WTC11 (cell line): Measurements from ENCODE around the gene TSPY1. TPM values are rescaled to one million over a fixed set of nuclear protein-coding genes. Genes with fewer than 3 reads are reported as not detected.
"Not testable (repeated sequence)": the region's sequence is repeated elsewhere in the genome, so short reads cannot be mapped to it uniquely, and the experiment has no call there.

Experiments
- ATAC-seq: fragments of 200-7000 bp; cut with Tn5 transposase; 2 replicates; pipeline ENCODE4 v1.10.0; 2021; ENCODE audit warnings: mild to moderate bottlenecking, moderate library complexity
- Bru-seq: library from RNA; stranded (reverse); fragments of 400-500 nt; gene quantifications from one replicate; lab custom pipeline; 2021; lab: Mats Ljungman, UMichigan
- CTCF ChIA-PET: fragments of 300-600 bp; sonication (Branson Sonifier 250); formaldehyde crosslinking; loops from one replicate; lab custom pipeline; 2021; ENCODE audit warnings: antibody characterized with exemption; lab: Charles Lee
- POLR2A ChIA-PET: fragments of 350-600 bp; sonication (Branson Sonifier 250); formaldehyde crosslinking; loops from one replicate; lab custom pipeline; 2021; ENCODE audit warnings: antibody characterized with exemption; lab: Charles Lee
- DNase-seq: peaks from one replicate; pipeline ENCODE4 v3.0.0; 2021; ENCODE audit warnings: low spot score
- H3K27ac Mint-ChIP-seq: 2 replicates; pipeline ENCODE4 v1.8.0; 2021; ENCODE audit warnings: mixed read lengths
- H3K27me3 Mint-ChIP-seq: 2 replicates; pipeline ENCODE4 v1.8.0; 2021; ENCODE audit warnings: low read depth, mild to moderate bottlenecking, moderate library complexity, mixed read lengths
- H3K36me3 Mint-ChIP-seq: 2 replicates; pipeline ENCODE4 v1.8.0; 2021; ENCODE audit warnings: mixed read lengths
- H3K4me1 Mint-ChIP-seq: 2 replicates; pipeline ENCODE4 v1.8.0; 2022; ENCODE audit warnings: mixed read lengths
- H3K4me3 Mint-ChIP-seq: 2 replicates; pipeline ENCODE4 v1.8.0; 2021; ENCODE audit warnings: mild to moderate bottlenecking, moderate library complexity, mixed read lengths
- H3K9me3 Mint-ChIP-seq: 2 replicates; pipeline ENCODE4 v1.8.0; 2021; ENCODE audit warnings: mixed read lengths
- long read RNA-seq, 3 experiments: library from RNA in 1 of 3; library from capped mRNA in 1 of 3; library from polyadenylated mRNA in 1 of 3; unstranded in 2 of 3; stranded (forward) in 1 of 3; transcript quantifications; one replicate each; pipeline ENCODE4 v2.0.0, GENCODE V29; 2021
- total RNA-seq: library from RNA; stranded (reverse); gene quantifications from 3 replicates; pipeline ENCODE4 v1.2.3, GENCODE V29; 2021

Gene TSPY1
- total RNA-seq: not detected in 3 replicates
- Bru-seq, nascent RNA: not detected
- long read RNA-seq, experiment 1: 0 reads
- long read RNA-seq, experiment 2: 0 reads
- long read RNA-seq, experiment 3: 0 reads

- H3K27me3 Mint-ChIP-seq, H3K27ac Mint-ChIP-seq, DNase-seq, POLR2A ChIA-PET, CTCF ChIA-PET, H3K9me3 Mint-ChIP-seq, H3K4me1 Mint-ChIP-seq, H3K36me3 Mint-ChIP-seq, H3K4me3 Mint-ChIP-seq, ATAC-seq: not testable (repeated sequence)
Measured at GRCh38 chrY:9466655-9467054, at the start of gene TSPY1. TSS of gene TSPY1 (plus strand) at chrY:9466955. CDS start at chrY:9467001, 46 bp downstream.

GRCh38 chrY:9486967-9487366, 20.2 kb downstream of the TSPY1 start, which contains the start of gene TSPY9:
TSS of gene TSPY9 (plus strand) at chrY:9487267. CDS start at chrY:9487313, 46 bp downstream.
- H3K4me3 Mint-ChIP-seq, H3K9me3 Mint-ChIP-seq, H3K27me3 Mint-ChIP-seq, POLR2A ChIA-PET, H3K4me1 Mint-ChIP-seq, DNase-seq, CTCF ChIA-PET, H3K27ac Mint-ChIP-seq, ATAC-seq, H3K36me3 Mint-ChIP-seq: not testable (repeated sequence)

GRCh38 chrY:9504396-9504795, 37.6 kb downstream of the TSPY1 start:
- H3K27me3 Mint-ChIP-seq, H3K27ac Mint-ChIP-seq, ATAC-seq, H3K9me3 Mint-ChIP-seq, H3K36me3 Mint-ChIP-seq, H3K4me3 Mint-ChIP-seq, POLR2A ChIA-PET, H3K4me1 Mint-ChIP-seq, DNase-seq, CTCF ChIA-PET: not testable (repeated sequence)

GRCh38 chrY:9516287-9516686, 49.5 kb downstream of the TSPY1 start:
- H3K9me3 Mint-ChIP-seq, H3K27me3 Mint-ChIP-seq, H3K36me3 Mint-ChIP-seq, DNase-seq, ATAC-seq, H3K4me1 Mint-ChIP-seq, H3K27ac Mint-ChIP-seq, POLR2A ChIA-PET, H3K4me3 Mint-ChIP-seq, CTCF ChIA-PET: not testable (repeated sequence)

Other genes with a start within 250 kb of the TSPY1 start
- not detected in 3 replicates for gene TSPY4, start 129.5 kb upstream of the TSPY1 start, total RNA-seq
- gene TSPY8, start 109.2 kb upstream of the TSPY1 start, total RNA-seq: not detected in 3 replicates
- gene TSPY3, start 68.5 kb upstream of the TSPY1 start, total RNA-seq: not detected in 3 replicates
- gene TSPY9, start 20.3 kb downstream of the TSPY1 start, total RNA-seq: not detected in 3 replicates
- not detected in 3 replicates for gene TSPY10, start 60.9 kb downstream of the TSPY1 start, total RNA-seq